ENCODE measurements around the gene PSMC3IP. TPM values are rescaled to one million over a fixed set of nuclear protein-coding genes. Genes with fewer than 3 reads are reported as not detected.

The PSMC3IP gene
- total RNA-seq, 1 experiment from 2014 or later = 23.3 TPM

DNA sequence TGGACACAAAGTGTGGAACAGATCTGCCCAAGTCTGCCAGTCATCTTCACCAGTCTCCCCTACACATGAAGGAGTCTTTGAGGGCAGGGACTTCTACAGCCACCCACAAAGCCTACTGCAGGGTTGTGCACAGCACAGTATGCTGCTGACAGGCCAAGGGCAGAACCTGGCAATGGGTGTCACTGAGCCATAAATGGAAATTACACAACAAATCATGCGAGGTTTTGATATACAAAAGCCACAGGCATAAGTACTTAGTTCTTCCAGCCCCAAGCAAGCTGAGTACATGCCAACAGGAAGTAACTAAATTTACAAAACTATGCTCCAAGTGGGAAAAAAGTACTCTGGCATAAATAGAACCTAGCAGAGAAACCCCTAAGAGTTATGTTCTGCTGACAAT is 7.8 kb upstream of the PSMC3IP start:
- Mint-ChIP-seq H3K4me3 (no peak overlapping the region), H3K9me3 (no peaks in the 10 kb centered on the region), H3K27me3 (ENCODE audit: low read depth) (no peaks in the 10 kb centered on the region), H3K27ac (no peak overlapping the region), H3K4me1 (no peaks in the 10 kb centered on the region), H3K36me3 (peaks cover 54% of the 10 kb centered on the region)
- ATAC-seq (no peak), DNase-seq (ENCODE audit: low spot score) (no peak)
- POLR2A ChIA-PET = interaction anchor here (0.6 kb wide), 1 partner anchor 9 kb away, joined by 3 read pairs; no protein-coding TSS in a partner anchor
- no peak for TF ChIP-seq RELA (CRISPR knock-in tag; IDR thresholded peaks at IDR 0.05; ENCODE audit: borderline replicate concordance)
- no peak for TF ChIP-seq SP1 (CRISPR knock-in tag; conservative IDR thresholded peaks at IDR 0.05)
- TF ChIP-seq, protein P1, sequence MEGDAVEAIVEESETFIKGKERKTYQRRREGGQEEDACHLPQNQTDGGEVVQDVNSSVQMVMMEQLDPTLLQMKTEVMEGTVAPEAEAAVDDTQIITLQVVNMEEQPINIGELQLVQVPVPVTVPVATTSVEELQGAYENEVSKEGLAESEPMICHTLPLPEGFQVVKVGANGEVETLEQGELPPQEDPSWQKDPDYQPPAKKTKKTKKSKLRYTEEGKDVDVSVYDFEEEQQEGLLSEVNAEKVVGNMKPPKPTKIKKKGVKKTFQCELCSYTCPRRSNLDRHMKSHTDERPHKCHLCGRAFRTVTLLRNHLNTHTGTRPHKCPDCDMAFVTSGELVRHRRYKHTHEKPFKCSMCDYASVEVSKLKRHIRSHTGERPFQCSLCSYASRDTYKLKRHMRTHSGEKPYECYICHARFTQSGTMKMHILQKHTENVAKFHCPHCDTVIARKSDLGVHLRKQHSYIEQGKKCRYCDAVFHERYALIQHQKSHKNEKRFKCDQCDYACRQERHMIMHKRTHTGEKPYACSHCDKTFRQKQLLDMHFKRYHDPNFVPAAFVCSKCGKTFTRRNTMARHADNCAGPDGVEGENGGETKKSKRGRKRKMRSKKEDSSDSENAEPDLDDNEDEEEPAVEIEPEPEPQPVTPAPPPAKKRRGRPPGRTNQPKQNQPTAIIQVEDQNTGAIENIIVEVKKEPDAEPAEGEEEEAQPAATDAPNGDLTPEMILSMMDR (IDR thresholded peaks at IDR 0.05) = no peak
- no peak for TF ChIP-seq ESRRA (CRISPR knock-in tag; IDR thresholded peaks at IDR 0.05; ENCODE audit: borderline replicate concordance)
- TF ChIP-seq, protein P2, sequence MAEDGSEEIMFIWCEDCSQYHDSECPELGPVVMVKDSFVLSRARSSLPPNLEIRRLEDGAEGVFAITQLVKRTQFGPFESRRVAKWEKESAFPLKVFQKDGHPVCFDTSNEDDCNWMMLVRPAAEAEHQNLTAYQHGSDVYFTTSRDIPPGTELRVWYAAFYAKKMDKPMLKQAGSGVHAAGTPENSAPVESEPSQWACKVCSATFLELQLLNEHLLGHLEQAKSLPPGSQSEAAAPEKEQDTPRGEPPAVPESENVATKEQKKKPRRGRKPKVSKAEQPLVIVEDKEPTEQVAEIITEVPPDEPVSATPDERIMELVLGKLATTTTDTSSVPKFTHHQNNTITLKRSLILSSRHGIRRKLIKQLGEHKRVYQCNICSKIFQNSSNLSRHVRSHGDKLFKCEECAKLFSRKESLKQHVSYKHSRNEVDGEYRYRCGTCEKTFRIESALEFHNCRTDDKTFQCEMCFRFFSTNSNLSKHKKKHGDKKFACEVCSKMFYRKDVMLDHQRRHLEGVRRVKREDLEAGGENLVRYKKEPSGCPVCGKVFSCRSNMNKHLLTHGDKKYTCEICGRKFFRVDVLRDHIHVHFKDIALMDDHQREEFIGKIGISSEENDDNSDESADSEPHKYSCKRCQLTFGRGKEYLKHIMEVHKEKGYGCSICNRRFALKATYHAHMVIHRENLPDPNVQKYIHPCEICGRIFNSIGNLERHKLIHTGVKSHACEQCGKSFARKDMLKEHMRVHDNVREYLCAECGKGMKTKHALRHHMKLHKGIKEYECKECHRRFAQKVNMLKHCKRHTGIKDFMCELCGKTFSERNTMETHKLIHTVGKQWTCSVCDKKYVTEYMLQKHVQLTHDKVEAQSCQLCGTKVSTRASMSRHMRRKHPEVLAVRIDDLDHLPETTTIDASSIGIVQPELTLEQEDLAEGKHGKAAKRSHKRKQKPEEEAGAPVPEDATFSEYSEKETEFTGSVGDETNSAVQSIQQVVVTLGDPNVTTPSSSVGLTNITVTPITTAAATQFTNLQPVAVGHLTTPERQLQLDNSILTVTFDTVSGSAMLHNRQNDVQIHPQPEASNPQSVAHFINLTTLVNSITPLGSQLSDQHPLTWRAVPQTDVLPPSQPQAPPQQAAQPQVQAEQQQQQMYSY (CRISPR knock-in tag; IDR thresholded peaks at IDR 0.05) = no peak
- CTCF ChIA-PET = no interaction called here

DNA sequence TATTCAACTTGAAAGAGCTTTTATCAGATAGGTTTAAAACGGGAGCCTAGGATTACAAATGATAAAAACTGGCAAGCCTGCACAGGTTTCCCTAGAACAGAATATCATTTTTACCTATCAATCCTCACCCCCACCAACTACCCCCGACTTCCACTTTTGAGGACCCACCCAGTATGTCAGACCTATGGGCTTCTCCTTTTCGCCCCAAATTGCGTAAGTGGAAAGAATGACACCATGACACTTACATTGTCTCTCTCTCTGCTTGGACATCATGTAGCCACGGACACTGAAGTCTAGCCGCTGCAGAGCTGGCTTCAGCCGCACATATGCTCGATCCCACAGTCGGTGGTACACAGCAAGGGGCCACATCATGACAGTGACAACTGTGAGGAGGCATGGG is 7.4 kb upstream of the PSMC3IP start:
- H3K27me3 Mint-ChIP-seq (ENCODE audit: low read depth) = no peaks in the 10 kb centered on the region
- ChIA-PET CTCF (no interaction called here), POLR2A (interaction anchor here (0.6 kb wide), 1 partner anchor 9 kb away, joined by 3 read pairs; no protein-coding TSS in a partner anchor)
- no peaks in the 10 kb centered on the region for H3K9me3 Mint-ChIP-seq
- DNase-seq (ENCODE audit: low spot score) (no peak), ATAC-seq (no peak)
- TF ChIP-seq TP53 (CRISPR knock-in tag; IDR thresholded peaks at IDR 0.05) (no peak), ATF1 (CRISPR knock-in tag; IDR thresholded peaks at IDR 0.05) (no peak), RORB (CRISPR knock-in tag; IDR thresholded peaks at IDR 0.05) (no peak), EMX1 (CRISPR knock-in tag; IDR thresholded peaks at IDR 0.05) (no peak)
- TF ChIP-seq, protein P3, sequence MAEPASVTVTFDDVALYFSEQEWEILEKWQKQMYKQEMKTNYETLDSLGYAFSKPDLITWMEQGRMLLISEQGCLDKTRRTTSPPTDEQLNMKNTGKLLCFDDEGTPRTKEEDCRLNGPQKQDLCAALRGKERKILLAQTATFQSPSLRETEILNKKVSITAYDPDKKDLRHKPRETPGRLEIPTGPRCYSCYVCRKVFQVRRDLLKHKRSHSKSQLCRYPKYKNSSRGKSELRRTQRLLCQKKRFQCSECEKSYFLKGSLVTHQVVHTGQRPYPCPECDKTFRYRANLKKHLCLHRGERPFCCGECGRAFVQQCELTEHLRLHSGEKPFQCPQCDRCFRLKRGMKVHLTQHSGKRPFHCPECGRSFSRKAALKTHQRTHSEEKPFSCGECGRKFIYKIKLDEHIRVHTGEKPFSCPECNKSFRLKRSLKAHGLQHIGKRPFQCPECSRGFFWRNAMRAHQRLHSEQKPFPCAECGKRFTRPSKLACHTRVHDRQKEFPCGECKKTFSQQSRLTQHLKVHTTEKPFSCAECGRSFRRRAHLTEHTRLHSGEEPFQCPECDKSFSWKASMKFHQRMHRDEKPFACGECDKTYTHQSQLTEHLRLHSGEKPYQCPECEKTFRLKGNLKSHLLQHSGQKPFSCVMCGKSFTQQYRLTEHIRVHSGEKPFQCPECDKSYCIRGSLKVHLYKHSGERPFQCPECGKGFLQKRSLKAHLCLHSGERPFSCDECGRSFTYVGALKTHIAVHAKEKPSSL (CRISPR knock-in tag; conservative IDR thresholded peaks at IDR 0.05) = no peak
- TF ChIP-seq, protein P4, sequence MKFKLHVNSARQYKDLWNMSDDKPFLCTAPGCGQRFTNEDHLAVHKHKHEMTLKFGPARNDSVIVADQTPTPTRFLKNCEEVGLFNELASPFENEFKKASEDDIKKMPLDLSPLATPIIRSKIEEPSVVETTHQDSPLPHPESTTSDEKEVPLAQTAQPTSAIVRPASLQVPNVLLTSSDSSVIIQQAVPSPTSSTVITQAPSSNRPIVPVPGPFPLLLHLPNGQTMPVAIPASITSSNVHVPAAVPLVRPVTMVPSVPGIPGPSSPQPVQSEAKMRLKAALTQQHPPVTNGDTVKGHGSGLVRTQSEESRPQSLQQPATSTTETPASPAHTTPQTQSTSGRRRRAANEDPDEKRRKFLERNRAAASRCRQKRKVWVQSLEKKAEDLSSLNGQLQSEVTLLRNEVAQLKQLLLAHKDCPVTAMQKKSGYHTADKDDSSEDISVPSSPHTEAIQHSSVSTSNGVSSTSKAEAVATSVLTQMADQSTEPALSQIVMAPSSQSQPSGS (CRISPR knock-in tag; IDR thresholded peaks at IDR 0.05; ENCODE audit: borderline replicate concordance, low read depth) = no peak
- TF ChIP-seq, protein P5, sequence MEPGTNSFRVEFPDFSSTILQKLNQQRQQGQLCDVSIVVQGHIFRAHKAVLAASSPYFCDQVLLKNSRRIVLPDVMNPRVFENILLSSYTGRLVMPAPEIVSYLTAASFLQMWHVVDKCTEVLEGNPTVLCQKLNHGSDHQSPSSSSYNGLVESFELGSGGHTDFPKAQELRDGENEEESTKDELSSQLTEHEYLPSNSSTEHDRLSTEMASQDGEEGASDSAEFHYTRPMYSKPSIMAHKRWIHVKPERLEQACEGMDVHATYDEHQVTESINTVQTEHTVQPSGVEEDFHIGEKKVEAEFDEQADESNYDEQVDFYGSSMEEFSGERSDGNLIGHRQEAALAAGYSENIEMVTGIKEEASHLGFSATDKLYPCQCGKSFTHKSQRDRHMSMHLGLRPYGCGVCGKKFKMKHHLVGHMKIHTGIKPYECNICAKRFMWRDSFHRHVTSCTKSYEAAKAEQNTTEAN (CRISPR knock-in tag; IDR thresholded peaks at IDR 0.05) = no peak
- H3K36me3 Mint-ChIP-seq = peaks cover 56% of the 10 kb centered on the region
- no peak overlapping the region for H3K27ac Mint-ChIP-seq
- no peaks in the 10 kb centered on the region for H3K4me1 Mint-ChIP-seq
- no peak overlapping the region for H3K4me3 Mint-ChIP-seq

All from WTC11 (cell line).